Left cardiac atrium (tissue), 4 donors: ENCODE results near the gene TARS1. TPM values are rescaled to one million over a fixed set of nuclear protein-coding genes. Genes with fewer than 3 reads are reported as not detected.
A peak's percentile ranks its signal among the peaks of the same experiment; 100 is the strongest.
"Not testable (repeated sequence)": the region's sequence is repeated elsewhere in the genome, so short reads cannot be mapped to it uniquely, and the experiment has no call there.

Experiments
- ATAC-seq, 2 donors: fragments of 200-7000 bp; cut with Tn5 transposase; one replicate each; pipeline ENCODE4 v1.9.1; 2020; ENCODE audit warnings: mild to moderate bottlenecking in 2 of 2, moderate library complexity in 2 of 2
- DNase-seq: peaks from one replicate; pipeline ENCODE4 v3.0.0-alpha.2; 2020
- intact Hi-C, 2 donors: fragments of 100-400 bp; cut with DNase I; formaldehyde crosslinking; loops; one replicate each; pipeline versions ENCODE4 v1.14.1 to v1.15.1; 2022 to 2023
- total RNA-seq, 2 donors: library from RNA; stranded (reverse); fragmentation: NEBNext Ultra II Directional; extraction: Animal tissue kit (Norgen Biotek cat#: 25700); gene quantifications; one replicate each; pipeline ENCODE4 v1.2.1, GENCODE V29; 2021
- donor health status: DM: no; HTN: yes; CAD: no.
- donor health status: DM: no; HTN: yes; CAD: no; lungs with severe emphysema.
- donor health status: DM: yes; HTN: yes; CAD: no.
- donor health status: Dilated cardiomyopathy.

TARS1 gene
- total RNA-seq, 2 donors from 2014 or later: 57.3 to 86.0 TPM

- intact Hi-C loops: loop anchor here (2.0 to 10.0 kb wide), 3 partner anchors 501 to 531 kb away; partner anchors contain the start of gene RXFP3 (in 1 of the 2)
- DNase-seq (no peak), ATAC-seq (no peak)
Measured at GRCh38 chr5:33433303-33434240, 7.2 kb upstream of the TARS1 start.

- ATAC-seq: not testable (repeated sequence)
- peak; percentile 68 for DNase-seq
- intact Hi-C loops: loop anchor here (2.0 to 10.0 kb wide), 4 partner anchors 499 to 533 kb away; partner anchors contain the start of gene RXFP3 (in 1 of the 2)
Measured at GRCh38 chr5:33435893-33436490, 4.8 kb upstream of the TARS1 start.

- intact Hi-C loops: loop anchor here in 1 of 2 donors (10.0 kb wide), 2 partner anchors 496 to 526 kb away; partner anchors contain the start of gene RXFP3
- DNase-seq (no peak), ATAC-seq (no peak)
Measured at GRCh38 chr5:33438996-33439395, 1.8 kb upstream of the TARS1 start.

GRCh38 chr5:33439905-33440481 lies 772 bp upstream of the TARS1 start:
- ATAC-seq: no peak
- intact Hi-C loops: loop anchor here in 1 of 2 donors (10.0 kb wide), 2 partner anchors 495 to 525 kb away; partner anchors contain the start of gene RXFP3
- DNase-seq: no peak

GRCh38 chr5:33441241-33442177 lies 744 bp downstream of the TARS1 start:
- intact Hi-C loops: no loop called here
- no peak for DNase-seq
- ATAC-seq: peak in 1 of 2 donors; percentile 19

GRCh38 chr5:33444542-33444941 lies 3.8 kb downstream of the TARS1 start:
- DNase-seq (no peak), ATAC-seq (no peak)
- intact Hi-C loops: no loop called here

GRCh38 chr5:33445798-33446197 lies 5.0 kb downstream of the TARS1 start:
- ATAC-seq (no peak), DNase-seq (no peak)
- intact Hi-C loops: no loop called here

- ATAC-seq (no peak), DNase-seq (no peak)
- intact Hi-C loops: no loop called here
Measured at GRCh38 chr5:33448118-33448517, 7.4 kb downstream of the TARS1 start.

- no peak for ATAC-seq
- no peak for DNase-seq
- intact Hi-C loops: no loop called here
Measured at GRCh38 chr5:33457126-33457525, 16.4 kb downstream of the TARS1 start.

- DNase-seq (no peak), ATAC-seq (no peak)
- intact Hi-C loops: no loop called here
Measured at GRCh38 chr5:33457817-33458216, 17.1 kb downstream of the TARS1 start.

GRCh38 chr5:33460210-33460609 lies 19.4 kb downstream of the TARS1 start:
- DNase-seq (no peak), ATAC-seq (no peak)
- intact Hi-C loops: no loop called here

GRCh38 chr5:33462456-33462855 lies 21.7 kb downstream of the TARS1 start:
- DNase-seq: no peak
- intact Hi-C loops: no loop called here

GRCh38 chr5:33465120-33465519 lies 24.4 kb downstream of the TARS1 start:
- intact Hi-C loops: no loop called here
- ATAC-seq (no peak), DNase-seq (no peak)

More at GRCh38 chr5:33462456-33462855, 21.7 kb downstream of the TARS1 start:
- no peak for ATAC-seq

GRCh38 chr5:33468775-33469435 lies 28.1 kb downstream of the TARS1 start:
- intact Hi-C loops: no loop called here
- no peak for ATAC-seq

GRCh38 chr5:33470544-33470943 lies 29.8 kb downstream of the TARS1 start:
- ATAC-seq: peak in 1 of 2 donors; percentile 52
- DNase-seq: no peak
- intact Hi-C loops: no loop called here

More at GRCh38 chr5:33468775-33469435, 28.1 kb downstream of the TARS1 start:
- DNase-seq: no peak

- DNase-seq (no peak), ATAC-seq (no peak)
- intact Hi-C loops: no loop called here
Measured at GRCh38 chr5:33472805-33473409, 32.1 kb downstream of the TARS1 start.

GRCh38 chr5:33474004-33474403 lies 33.2 kb downstream of the TARS1 start:
- intact Hi-C loops: no loop called here
- ATAC-seq: no peak
- no peak for DNase-seq
